Activated CD8-positive, alpha-beta memory T cell treated with anti-CD3 and anti-CD28 coated beads, Interleukin-2, amount 10 ng/mL, durations not matched to agents 7 days and 5 days (primary cell): ENCODE results near the gene EZR. TPM values are rescaled to one million over a fixed set of nuclear protein-coding genes. Genes with fewer than 3 reads are reported as not detected.

Experiments used
- ATAC-seq: fragments of 150-1000 bp; cut with Tn5 transposase; one replicate; pipeline ENCODE4 v1.10.0; 2021; ENCODE audit warnings: moderate library complexity
- CTCF ChIA-PET: fragments of 350-600 bp; sonication (Branson Sonifier 250); formaldehyde crosslinking; loops from one replicate; lab custom pipeline; 2021; ENCODE audit warnings: antibody characterized with exemption; lab: Charles Lee
- DNase-seq: peaks from one replicate; pipeline ENCODE4 v3.0.0-alpha.2; 2020
- H3K27ac Mint-ChIP-seq: one replicate; pipeline ENCODE4 v1.8.0; 2021; ENCODE audit warnings: mild to moderate bottlenecking, mixed read lengths
- H3K27me3 Mint-ChIP-seq: one replicate; pipeline ENCODE4 v1.8.0; 2021; ENCODE audit warnings: mixed read lengths
- H3K36me3 Mint-ChIP-seq: one replicate; pipeline ENCODE4 v1.8.0; 2021; ENCODE audit warnings: mild to moderate bottlenecking, mixed read lengths
- H3K4me1 Mint-ChIP-seq: one replicate; pipeline ENCODE4 v1.8.0; 2021; ENCODE audit warnings: mixed read lengths
- H3K4me3 Mint-ChIP-seq: one replicate; pipeline ENCODE4 v1.8.0; 2021; ENCODE audit warnings: mild to moderate bottlenecking, moderate library complexity, mixed read lengths
- H3K9me3 Mint-ChIP-seq: one replicate; pipeline ENCODE4 v1.8.0; 2022; ENCODE audit warnings: low read depth, mixed read lengths
- total RNA-seq, 2 experiments: library from RNA; stranded (reverse); gene quantifications; one replicate each; pipeline ENCODE4 v1.2.3, GENCODE V29; 2021

Gene EZR
- total RNA-seq, 2 experiments from 2014 or later = 187 to 214 TPM

DNA sequence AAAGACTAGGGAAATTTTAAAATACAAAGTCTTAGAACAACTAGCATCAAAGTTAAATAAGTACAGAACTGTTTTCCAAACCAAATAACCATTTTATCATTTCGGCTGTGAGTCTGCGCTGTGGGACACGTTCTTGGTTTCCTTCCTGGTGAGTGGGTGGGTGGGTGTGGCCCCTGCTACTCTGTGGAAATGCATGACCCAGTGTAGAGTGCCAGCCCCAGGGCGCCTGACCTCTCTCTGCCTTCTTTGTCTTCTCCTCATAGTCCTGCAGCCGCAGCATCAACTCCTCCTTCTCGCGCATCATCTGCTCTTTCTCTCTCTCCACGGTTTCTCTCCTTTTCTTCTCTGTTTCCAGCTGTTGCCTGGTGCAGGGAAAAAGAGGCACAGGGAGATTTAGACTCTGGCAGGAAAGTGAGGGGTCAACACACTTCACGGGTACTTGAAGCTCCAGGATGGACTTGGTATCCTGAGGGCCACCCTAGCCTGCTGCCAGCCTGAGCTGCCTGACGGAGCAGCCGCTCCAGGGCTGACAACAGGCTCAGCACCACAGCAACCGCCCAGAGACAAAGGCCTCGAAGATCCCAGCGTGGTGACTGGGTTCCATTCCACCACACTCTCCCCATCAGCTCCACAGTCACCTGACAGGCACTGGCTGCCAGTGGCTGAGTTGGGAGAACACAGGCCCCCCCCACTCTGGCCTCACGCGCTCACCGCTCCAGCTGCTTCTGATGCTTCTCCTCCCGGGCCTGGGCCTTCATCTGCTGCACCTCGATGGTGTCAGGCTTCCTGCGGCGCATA is 48.4 kb downstream of the EZR start:
- Mint-ChIP-seq H3K4me3 (no peak overlapping the region), H3K9me3 (no peaks in the 10 kb centered on the region), H3K27ac (peak overlapping the region; percentile 0), H3K27me3 (no peaks in the 10 kb centered on the region), H3K36me3 (peaks cover 74% of the 10 kb centered on the region), H3K4me1 (peaks cover 24% of the 10 kb centered on the region)
- DNase-seq (no peak), ATAC-seq (no peak)
- CTCF ChIA-PET = no interaction called here

DNA sequence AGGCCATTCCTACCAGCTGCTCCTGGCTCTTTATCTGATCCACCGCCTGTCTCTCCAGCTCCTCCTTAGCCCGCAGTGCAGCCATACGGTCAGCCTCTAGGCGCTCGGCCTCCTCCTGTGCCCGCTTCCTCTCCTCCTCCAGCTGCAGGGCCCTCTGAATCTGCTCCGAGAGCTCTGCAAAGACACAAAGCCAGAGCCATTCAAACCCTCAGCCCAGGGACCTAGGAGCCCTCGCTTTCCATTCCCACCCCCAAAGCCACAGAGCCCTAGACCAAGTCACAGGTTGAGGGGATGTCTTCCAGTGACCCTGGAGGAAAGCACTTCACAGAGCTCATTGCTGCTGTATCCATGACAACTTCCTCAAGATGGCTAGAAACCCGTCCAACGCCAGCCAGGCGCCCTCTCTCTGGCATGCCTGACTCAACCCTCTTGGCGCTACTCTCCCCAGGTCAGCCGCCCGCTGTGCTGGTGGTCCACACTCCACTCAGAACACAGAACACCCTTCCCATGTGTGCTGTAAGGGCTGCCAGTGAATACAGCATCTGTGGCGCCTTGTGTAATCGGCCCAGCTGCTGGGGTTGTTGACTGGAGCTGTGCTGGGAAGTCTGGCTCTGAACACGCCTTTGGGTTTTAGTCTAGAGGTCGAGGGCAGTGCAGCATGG is 49.3 kb downstream of the EZR start:
- peaks cover 71% of the 10 kb centered on the region for H3K36me3 Mint-ChIP-seq
- H3K4me1 Mint-ChIP-seq = peaks cover 24% of the 10 kb centered on the region
- DNase-seq (no peak), ATAC-seq (no peak)
- peak overlapping the region; percentile 34 for H3K27ac Mint-ChIP-seq
- H3K4me3 Mint-ChIP-seq = no peak overlapping the region
- no peaks in the 10 kb centered on the region for H3K9me3 Mint-ChIP-seq
- no peaks in the 10 kb centered on the region for H3K27me3 Mint-ChIP-seq
- CTCF ChIA-PET = no interaction called here

GRCh38 chr6:158769234-158769770 is 49.9 kb downstream of the EZR start:
- H3K4me3 Mint-ChIP-seq = no peak overlapping the region
- H3K36me3 Mint-ChIP-seq = peaks cover 73% of the 10 kb centered on the region
- CTCF ChIA-PET = interaction anchor here (0.6 kb wide), 1 partner anchor 555 kb away, joined by 3 read pairs; no protein-coding TSS in a partner anchor
- no peaks in the 10 kb centered on the region for H3K27me3 Mint-ChIP-seq
- DNase-seq = no peak
- H3K27ac Mint-ChIP-seq = peak overlapping the region; percentile 34
- no peaks in the 10 kb centered on the region for H3K9me3 Mint-ChIP-seq
- H3K4me1 Mint-ChIP-seq = peaks cover 19% of the 10 kb centered on the region
- no peak for ATAC-seq

GRCh38 chr6:158768436-158768835 is 50.7 kb downstream of the EZR start:
- Mint-ChIP-seq H3K36me3 (peaks cover 71% of the 10 kb centered on the region), H3K27ac (no peak overlapping the region)

GRCh38 chr6:158767709-158768108 is 51.5 kb downstream of the EZR start:
- Mint-ChIP-seq H3K27ac (peak overlapping the region; percentile 56), H3K36me3 (peaks cover 68% of the 10 kb centered on the region), H3K4me1 (peaks cover 4% of the 10 kb centered on the region), H3K27me3 (no peaks in the 10 kb centered on the region), H3K9me3 (no peaks in the 10 kb centered on the region), H3K4me3 (no peak overlapping the region)
- DNase-seq (no peak), ATAC-seq (no peak)
- CTCF ChIA-PET = no interaction called here

More at GRCh38 chr6:158768436-158768835, 50.7 kb downstream of the EZR start:
- Mint-ChIP-seq H3K27me3 (no peaks in the 10 kb centered on the region), H3K9me3 (no peaks in the 10 kb centered on the region), H3K4me3 (no peak overlapping the region), H3K4me1 (peaks cover 11% of the 10 kb centered on the region)
- CTCF ChIA-PET = no interaction called here
- DNase-seq (no peak), ATAC-seq (no peak)

DNA sequence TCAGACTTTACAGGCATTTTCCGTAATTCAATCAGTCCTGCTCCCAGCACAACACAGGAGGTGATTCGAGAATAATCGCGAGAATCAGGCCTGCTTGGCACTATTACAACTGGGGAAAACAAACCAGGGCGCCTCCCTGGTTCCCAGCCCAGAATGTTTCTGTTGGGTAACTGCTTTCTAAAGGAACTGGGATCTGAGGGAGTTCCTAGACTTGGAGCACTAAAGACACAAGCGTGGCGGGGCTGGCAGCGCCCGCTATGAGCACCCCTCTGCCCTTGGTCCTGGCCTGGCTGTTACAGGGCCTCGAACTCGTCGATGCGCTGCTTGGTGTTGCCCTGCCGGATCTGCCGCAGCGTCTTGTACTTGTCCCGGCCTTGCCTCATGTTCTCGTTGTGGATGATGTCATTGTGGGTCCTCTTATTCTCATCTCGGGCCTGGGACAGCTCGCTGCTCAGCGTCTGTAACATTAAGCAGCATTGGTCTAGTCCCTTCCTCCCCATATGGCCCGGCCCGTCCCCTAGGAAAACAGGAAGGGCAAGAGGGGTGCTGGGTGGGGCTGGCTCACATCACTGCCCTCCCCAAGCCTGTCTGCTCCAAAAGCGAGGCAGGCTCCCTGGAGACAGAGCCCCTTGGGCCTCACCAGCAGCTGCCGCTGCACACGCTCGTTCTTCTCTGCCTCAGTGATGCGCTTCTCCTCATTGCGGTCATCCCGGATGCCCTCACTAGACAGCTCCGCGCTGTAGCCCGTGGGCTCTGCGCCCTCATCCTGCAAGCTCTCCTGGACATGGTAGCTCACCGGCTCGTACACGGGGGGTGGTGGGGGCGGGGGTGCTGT is 52.3 kb downstream of the EZR start:
- CTCF ChIA-PET = interaction anchor here (1.6 to 2.7 kb wide), 2 partner anchors 60 to 206 kb away, joined by 3 to 8 read pairs; no protein-coding TSS in a partner anchor
- no peak for DNase-seq
- H3K27me3 Mint-ChIP-seq = no peaks in the 10 kb centered on the region
- H3K27ac Mint-ChIP-seq = peak overlapping the region; percentile 20
- no peak overlapping the region for H3K4me3 Mint-ChIP-seq
- no peak for ATAC-seq
- H3K9me3 Mint-ChIP-seq = no peaks in the 10 kb centered on the region
- peaks cover 70% of the 10 kb centered on the region for H3K36me3 Mint-ChIP-seq
- H3K4me1 Mint-ChIP-seq = no peaks in the 10 kb centered on the region

GRCh38 chr6:158765499-158766068 is 53.6 kb downstream of the EZR start:
- Mint-ChIP-seq H3K4me3 (no peak overlapping the region), H3K27me3 (no peaks in the 10 kb centered on the region), H3K36me3 (peaks cover 66% of the 10 kb centered on the region), H3K27ac (no peak overlapping the region), H3K4me1 (no peaks in the 10 kb centered on the region), H3K9me3 (no peaks in the 10 kb centered on the region)
- CTCF ChIA-PET = interaction anchor here (1.6 to 2.7 kb wide), 2 partner anchors 59 to 207 kb away, joined by 3 to 8 read pairs; no protein-coding TSS in a partner anchor
- DNase-seq = no peak
- ATAC-seq = no peak

DNA sequence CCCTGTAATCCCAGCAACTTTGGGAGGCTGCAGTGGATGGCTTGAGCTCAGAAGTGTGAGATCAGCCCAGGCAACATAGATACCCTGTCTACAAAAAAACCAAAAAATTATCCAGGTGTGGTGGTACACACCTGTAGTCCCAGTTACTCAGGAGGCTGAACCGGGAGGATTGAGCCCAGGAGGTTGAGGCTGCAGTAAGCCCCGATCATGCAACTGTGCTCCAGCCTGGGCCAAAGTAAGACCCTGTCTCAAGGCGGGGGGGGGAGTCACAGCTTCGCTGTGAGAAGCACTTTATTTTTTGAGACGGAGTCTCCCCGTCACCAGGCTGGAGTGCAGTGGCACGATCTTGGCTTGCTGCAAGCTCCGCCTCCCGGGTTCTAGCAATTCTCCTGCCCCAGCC is 54.2 kb downstream of the EZR start:
- DNase-seq (no peak), ATAC-seq (no peak)
- Mint-ChIP-seq H3K9me3 (no peaks in the 10 kb centered on the region), H3K4me1 (no peaks in the 10 kb centered on the region), H3K27ac (peak overlapping the region; percentile 0), H3K36me3 (peaks cover 59% of the 10 kb centered on the region), H3K4me3 (no peak overlapping the region), H3K27me3 (no peaks in the 10 kb centered on the region)
- CTCF ChIA-PET = interaction anchor here (1.6 to 2.7 kb wide), 2 partner anchors 58 to 208 kb away, joined by 3 to 8 read pairs; no protein-coding TSS in a partner anchor

GRCh38 chr6:158764183-158764849 is 54.9 kb downstream of the EZR start:
- H3K27ac Mint-ChIP-seq = peak overlapping the region; percentile 29
- no peaks in the 10 kb centered on the region for H3K4me1 Mint-ChIP-seq
- no peak overlapping the region for H3K4me3 Mint-ChIP-seq
- H3K36me3 Mint-ChIP-seq = peaks cover 56% of the 10 kb centered on the region
- DNase-seq = no peak
- CTCF ChIA-PET = interaction anchor here (0.7 to 2.7 kb wide), 2 partner anchors 21 to 209 kb away, joined by 3 to 8 read pairs; no protein-coding TSS in a partner anchor
- no peaks in the 10 kb centered on the region for H3K27me3 Mint-ChIP-seq
- ATAC-seq = no peak
- H3K9me3 Mint-ChIP-seq = no peaks in the 10 kb centered on the region

GRCh38 chr6:158763434-158764182 is 55.6 kb downstream of the EZR start:
- DNase-seq (no peak), ATAC-seq (no peak)
- CTCF ChIA-PET = interaction anchor here (0.7 to 2.7 kb wide), 3 partner anchors 8 to 209 kb away, joined by 3 to 8 read pairs (median 3); no protein-coding TSS in a partner anchor
- no peak overlapping the region for H3K4me3 Mint-ChIP-seq
- no peaks in the 10 kb centered on the region for H3K27me3 Mint-ChIP-seq
- peak overlapping the region; percentile 29 for H3K27ac Mint-ChIP-seq
- no peaks in the 10 kb centered on the region for H3K9me3 Mint-ChIP-seq
- no peaks in the 10 kb centered on the region for H3K4me1 Mint-ChIP-seq
- H3K36me3 Mint-ChIP-seq = peaks cover 49% of the 10 kb centered on the region

- CTCF ChIA-PET = interaction anchor here (0.7 to 1.6 kb wide), 2 partner anchors 9 to 210 kb away, joined by 3 to 4 read pairs; no protein-coding TSS in a partner anchor
- H3K36me3 Mint-ChIP-seq = peaks cover 43% of the 10 kb centered on the region
- H3K27ac Mint-ChIP-seq = peak overlapping the region; percentile 20
- DNase-seq (no peak), ATAC-seq (no peak)
- H3K4me3 Mint-ChIP-seq = no peak overlapping the region
- no peaks in the 10 kb centered on the region for H3K4me1 Mint-ChIP-seq
- H3K27me3 Mint-ChIP-seq = no peaks in the 10 kb centered on the region
- no peaks in the 10 kb centered on the region for H3K9me3 Mint-ChIP-seq
Measured at GRCh38 chr6:158762787-158763433, 56.3 kb downstream of the EZR start.
